CD14-positive monocyte (primary cell): ENCODE measurements around the gene EYA4. TPM values are rescaled to one million over a fixed set of nuclear protein-coding genes. Genes with fewer than 3 reads are reported as not detected.

Source experiments
- DNase-seq, 3 donors: peaks; one replicate each; pipeline ENCODE4 v3.0.0-alpha.2; 2011 to 2022
- H2AFZ ChIP-seq: 2 replicates; pipeline ENCODE4 v1.6.0; 2012; ENCODE audit warnings: mild to moderate bottlenecking, low read depth, low read length, inconsistent platforms; ENCODE audit not compliant: insufficient read depth, poor library complexity, severe bottlenecking
- H3K27ac ChIP-seq, 2 donors: 1 replicate in 1 of 2; 2 replicates in 1 of 2; pipeline ENCODE4 v1.5.1; 2012 to 2013; ENCODE audit warnings: low read length in 2 of 2, control low read depth in 1 of 2, inconsistent platforms in 1 of 2, low read depth in 1 of 2, mild to moderate bottlenecking in 1 of 2
- H3K27me3 ChIP-seq, 2 donors: one replicate each; pipeline versions ENCODE4 v1.6.0 to v1.6.1; 2011 to 2013; ENCODE audit warnings: low read length in 2 of 2; ENCODE audit not compliant: control insufficient read depth in 2 of 2, insufficient read depth in 2 of 2
- H3K36me3 ChIP-seq, 2 donors: replicated peaks in 1 of 2; 1 replicate in 1 of 2; 2 replicates in 1 of 2; pipeline versions ENCODE4 v1.5.1 to v1.6.1; 2012 to 2013; ENCODE audit warnings: low read length in 2 of 2, control low read depth in 1 of 2, inconsistent platforms in 1 of 2, mild to moderate bottlenecking in 1 of 2; ENCODE audit not compliant: insufficient read depth in 2 of 2, control insufficient read depth in 1 of 2
- H3K4me1 ChIP-seq, 2 donors: 1 replicate in 1 of 2; 2 replicates in 1 of 2; pipeline versions ENCODE4 v1.5.1 to v1.6.1; 2012 to 2013; ENCODE audit warnings: low read length in 2 of 2, control low read depth in 1 of 2, inconsistent platforms in 1 of 2, mild to moderate bottlenecking in 1 of 2, moderate library complexity in 1 of 2; ENCODE audit not compliant: insufficient read depth in 2 of 2, control insufficient read depth in 1 of 2
- H3K4me2 ChIP-seq: replicated peaks from 2 replicates; pipeline ENCODE3; 2012; ENCODE audit warnings: low read length, moderate library complexity, mild to moderate bottlenecking; ENCODE audit not compliant: poor library complexity, severe bottlenecking; ENCODE audit errors: extremely low read depth
- H3K4me3 ChIP-seq, 3 experiments: fragments of 200-600 bp in 1 of 3; sonication (generic) in 1 of 3; replicated peaks in 1 of 3; 1 replicate in 2 of 3; 2 replicates in 1 of 3; pipeline ENCODE4 v1.5.1; 2011 to 2013; ENCODE audit warnings: low read length in 3 of 3, mild to moderate bottlenecking in 3 of 3, control low read depth in 2 of 3, low read depth in 2 of 3, inconsistent platforms in 1 of 3, moderate library complexity in 1 of 3
- H3K79me2 ChIP-seq: 2 replicates; pipeline ENCODE4 v1.6.0; 2012; ENCODE audit warnings: mild to moderate bottlenecking, control low read depth, inconsistent platforms, low read length, moderate library complexity; ENCODE audit not compliant: insufficient read depth
- H3K9ac ChIP-seq: 2 replicates; pipeline ENCODE4 v1.6.0; 2017; ENCODE audit warnings: low read length, mild to moderate bottlenecking; ENCODE audit not compliant: insufficient read depth, poor library complexity, severe bottlenecking
- H3K9me3 ChIP-seq, 2 donors: replicated peaks in 1 of 2; 1 replicate in 1 of 2; 2 replicates in 1 of 2; pipeline versions ENCODE4 v1.5.1 to v1.6.1; 2012 to 2013; ENCODE audit warnings: low read length in 2 of 2, control low read depth in 1 of 2; ENCODE audit not compliant: control insufficient read depth in 1 of 2, insufficient read depth in 1 of 2
- H4K20me1 ChIP-seq: 2 replicates; pipeline ENCODE4 v1.6.0; 2012; ENCODE audit warnings: mild to moderate bottlenecking, low read length, control low read depth, moderate library complexity; ENCODE audit not compliant: insufficient read depth
- H3K27ac Mint-ChIP-seq, 7 donors: one replicate each; pipeline ENCODE4 v1.8.0; 2020; ENCODE audit warnings: mild to moderate bottlenecking in 7 of 7, mixed read lengths in 7 of 7, moderate library complexity in 6 of 7, inconsistent platforms in 2 of 7
- H3K27me3 Mint-ChIP-seq, 3 donors: one replicate each; pipeline ENCODE4 v1.8.0; 2021 to 2022; ENCODE audit warnings: low read depth in 3 of 3, mild to moderate bottlenecking in 3 of 3, mixed read lengths in 3 of 3, moderate library complexity in 3 of 3, inconsistent platforms in 1 of 3
- H3K36me3 Mint-ChIP-seq, 2 donors: one replicate each; pipeline ENCODE4 v1.8.0; 2020; ENCODE audit warnings: mixed read lengths in 2 of 2, inconsistent platforms in 1 of 2, mild to moderate bottlenecking in 1 of 2
- H3K4me1 Mint-ChIP-seq: one replicate; pipeline ENCODE4 v1.8.0; 2020; ENCODE audit warnings: mild to moderate bottlenecking, mixed read lengths
- H3K4me3 Mint-ChIP-seq, 2 donors: one replicate each; pipeline ENCODE4 v1.8.0; 2020; ENCODE audit warnings: mild to moderate bottlenecking in 2 of 2, mixed read lengths in 2 of 2, moderate library complexity in 1 of 2
- H3K9me3 Mint-ChIP-seq, 7 donors: one replicate each; pipeline ENCODE4 v1.8.0; 2020 to 2022; ENCODE audit warnings: mixed read lengths in 7 of 7, mild to moderate bottlenecking in 6 of 7, moderate library complexity in 6 of 7, inconsistent platforms in 2 of 7
- CTCF ChIP-seq: fragments of 200-600 bp; IDR thresholded peaks from one replicate; pipeline ENCODE4 v1.8.0; 2022; ENCODE audit warnings: antibody characterized with exemption, mild to moderate bottlenecking
- whole genome bisulfite sequencing: methylation state at CpG from one replicate; pipeline ENCODE4 v1.1.5; 2013; ENCODE audit warnings: missing lambda C conversion rate; ENCODE audit not compliant: insufficient coverage; 5-methylcytosine and 5-hydroxymethylcytosine counted together
- intact Hi-C, 2 donors: fragments of 100-400 bp; cut with micrococcal nuclease; formaldehyde crosslinking; loops; one replicate each; pipeline versions ENCODE4 v1.15.0 to v1.15.1; 2023
- polyA plus RNA-seq, 3 donors: library from polyadenylated mRNA; depleted of rRNA in 1 of 3; unstranded in 2 of 3; stranded (reverse) in 1 of 3; fragments of 300-500 nt in 2 of 3; fragments of >200 nt in 1 of 3; fragmentation: Illumina TruSeq in 2 of 3; gene quantifications; 1 replicate in 2 of 3; 2 replicates in 1 of 3; pipeline ENCODE4 v1.2.3, GENCODE V29; 2012 to 2021

Gene EYA4
- polyA plus RNA-seq, 3 donors: not detected

DNA sequence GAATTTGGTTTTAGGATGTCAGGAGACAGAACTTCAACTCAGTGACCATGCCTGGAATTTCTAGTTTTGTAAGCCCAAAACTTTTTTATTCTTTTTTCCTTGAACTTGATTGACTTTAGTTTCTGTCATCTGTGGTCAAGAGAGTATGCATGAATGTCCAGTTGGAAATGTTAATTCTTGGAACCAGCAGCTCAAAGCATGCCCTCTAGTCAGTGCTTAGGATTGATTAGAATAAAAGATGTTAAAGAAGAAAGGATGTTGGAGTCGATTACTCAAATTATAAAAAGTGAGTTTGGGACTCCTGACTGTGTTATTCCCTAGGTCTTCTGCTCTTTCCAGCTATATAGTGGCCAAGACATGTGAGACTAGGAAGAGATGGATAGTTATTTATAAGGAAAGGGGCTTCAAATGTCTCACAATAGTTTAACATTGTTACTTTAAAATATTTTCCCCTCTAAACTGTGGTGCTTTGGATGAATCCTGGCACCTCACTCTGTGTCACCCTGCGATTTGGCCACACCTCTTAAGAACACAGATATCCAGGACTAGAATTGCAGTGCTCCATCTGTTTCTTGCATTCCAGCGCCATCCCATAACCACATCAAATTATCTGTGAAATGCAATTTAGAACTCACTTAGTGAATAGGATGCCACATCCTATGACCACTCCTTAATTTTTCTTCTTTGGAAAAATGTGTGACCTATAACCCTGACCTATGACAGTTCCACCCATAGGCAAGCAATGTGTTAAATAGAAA is 298.5 kb downstream of the EYA4 start:
- no peak overlapping the region for H3K4me3 ChIP-seq
- intact Hi-C loops: no loop called here
- 76% methylated on average over 2 of the region's 3 CpGs for WGBS
- Mint-ChIP-seq H3K4me3 (no peak overlapping the region), H3K36me3 (no peaks in the 10 kb centered on the region), H3K4me1 (no peaks in the 10 kb centered on the region), H3K27ac (no peak overlapping the region), H3K27me3 (peaks cover 0 to 5% (median 0%) of the 10 kb centered on the region in 3 donors), H3K9me3 (no peaks in the 10 kb centered on the region)
- no peaks in the 10 kb centered on the region for H3K9me3 ChIP-seq
- H3K9ac ChIP-seq: no peak overlapping the region
- no peaks in the 10 kb centered on the region for H4K20me1 ChIP-seq
- H3K79me2 ChIP-seq: no peaks in the 10 kb centered on the region
- H3K27me3 ChIP-seq: no peaks in the 10 kb centered on the region
- no peak for DNase-seq
- no peak overlapping the region for H2AFZ ChIP-seq
- no peaks in the 10 kb centered on the region for H3K36me3 ChIP-seq
- TF ChIP-seq CTCF: no peak
- H3K4me1 ChIP-seq: no peaks in the 10 kb centered on the region
- H3K27ac ChIP-seq: no peak overlapping the region
- no peak overlapping the region for H3K4me2 ChIP-seq

DNA sequence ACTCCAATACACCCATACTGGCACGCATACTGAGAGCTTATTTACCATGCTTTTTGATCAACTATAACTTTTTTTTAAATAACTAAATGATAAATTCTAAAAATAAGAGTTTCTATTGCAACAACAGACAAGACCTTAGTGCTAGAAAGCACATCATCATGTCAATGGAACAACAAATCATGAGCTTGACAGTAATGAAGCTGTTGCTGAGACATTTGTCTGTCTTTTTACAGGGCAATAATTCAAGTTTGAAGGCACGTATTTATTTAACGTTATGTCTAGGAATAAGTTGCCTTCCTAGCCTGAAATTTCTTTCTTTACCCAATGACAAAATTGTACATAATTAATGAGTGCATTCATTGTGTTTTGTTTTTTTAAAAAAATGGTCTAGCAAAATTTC is 299.2 kb downstream of the EYA4 start:
- no peak for TF ChIP-seq CTCF
- Histone ChIP-seq H3K27me3 (no peaks in the 10 kb centered on the region), H3K36me3 (no peaks in the 10 kb centered on the region), H3K9ac (no peak overlapping the region), H3K4me2 (no peak overlapping the region), H3K27ac (no peak overlapping the region), H3K4me1 (no peaks in the 10 kb centered on the region), H2AFZ (no peak overlapping the region), H3K9me3 (no peaks in the 10 kb centered on the region), H3K4me3 (no peak overlapping the region), H4K20me1 (no peaks in the 10 kb centered on the region), H3K79me2 (no peaks in the 10 kb centered on the region)
- Mint-ChIP-seq H3K36me3 (no peaks in the 10 kb centered on the region), H3K9me3 (no peaks in the 10 kb centered on the region), H3K27me3 (peaks cover 0 to 2% (median 0%) of the 10 kb centered on the region in 3 donors), H3K4me1 (no peaks in the 10 kb centered on the region), H3K4me3 (no peak overlapping the region), H3K27ac (no peak overlapping the region)
- intact Hi-C loops: no loop called here
- no peak for DNase-seq
- no CpG with 5 or more reads among the region's 3 CpGs for WGBS
